GM08714 (cell line): ENCODE measurements around the gene ACKR3.

ENCODE experiments used
- H3K4me3 ChIP-seq: fragments of 200-500 bp; sonication (Bioruptor generic); 2 replicates; pipeline ENCODE4 v1.5.1; 2014; ENCODE audit warnings: mild to moderate bottlenecking, low read length, inconsistent platforms
- ZNF274 ChIP-seq: IDR thresholded peaks from 2 replicates; pipeline ENCODE4 v1.6.1; 2012; ENCODE audit warnings: mild to moderate bottlenecking, low read depth, low read length

ACKR3 gene

GRCh38 chr2:236569573-236569973 lies at the start of gene ACKR3:
Gene ACKR3, plus strand, starts transcription at chr2:236569825. Its CDS starts 10,641 bp downstream, at chr2:236580466.
- H3K4me3 ChIP-seq = peak within 1 kb of the TSS; percentile 38

GRCh38 chr2:236521556-236521955 lies 48.1 kb upstream of the ACKR3 start:
- no peak overlapping the region for H3K4me3 ChIP-seq
- TF ChIP-seq ZNF274 = no peak

More at GRCh38 chr2:236569573-236569973, at the start of gene ACKR3:
- no peak for TF ChIP-seq ZNF274

DNA sequence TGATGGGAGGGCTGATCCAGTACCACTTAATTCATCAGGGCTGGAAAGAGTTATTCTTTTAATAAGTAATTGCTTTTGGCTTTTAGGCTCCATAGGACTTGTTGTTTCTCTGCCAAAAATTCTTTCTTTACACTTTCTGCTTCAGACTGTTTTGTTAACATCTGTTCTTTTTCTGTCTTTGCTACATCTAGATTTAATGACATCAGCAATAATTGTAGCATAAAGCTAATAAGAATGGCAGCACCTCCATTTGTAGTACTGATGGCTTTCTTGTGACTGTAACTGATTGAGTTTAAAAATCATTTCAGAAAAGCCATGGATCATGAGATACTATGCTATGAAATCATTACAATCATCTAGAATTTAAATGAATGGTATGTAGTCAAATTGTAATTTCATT lies 46.4 kb upstream of the ACKR3 start:
- H3K4me3 ChIP-seq = no peak overlapping the region
- no peak for TF ChIP-seq ZNF274

GRCh38 chr2:236525411-236525997 lies 44.1 kb upstream of the ACKR3 start:
- no peak for TF ChIP-seq ZNF274
- no peak overlapping the region for H3K4me3 ChIP-seq

DNA sequence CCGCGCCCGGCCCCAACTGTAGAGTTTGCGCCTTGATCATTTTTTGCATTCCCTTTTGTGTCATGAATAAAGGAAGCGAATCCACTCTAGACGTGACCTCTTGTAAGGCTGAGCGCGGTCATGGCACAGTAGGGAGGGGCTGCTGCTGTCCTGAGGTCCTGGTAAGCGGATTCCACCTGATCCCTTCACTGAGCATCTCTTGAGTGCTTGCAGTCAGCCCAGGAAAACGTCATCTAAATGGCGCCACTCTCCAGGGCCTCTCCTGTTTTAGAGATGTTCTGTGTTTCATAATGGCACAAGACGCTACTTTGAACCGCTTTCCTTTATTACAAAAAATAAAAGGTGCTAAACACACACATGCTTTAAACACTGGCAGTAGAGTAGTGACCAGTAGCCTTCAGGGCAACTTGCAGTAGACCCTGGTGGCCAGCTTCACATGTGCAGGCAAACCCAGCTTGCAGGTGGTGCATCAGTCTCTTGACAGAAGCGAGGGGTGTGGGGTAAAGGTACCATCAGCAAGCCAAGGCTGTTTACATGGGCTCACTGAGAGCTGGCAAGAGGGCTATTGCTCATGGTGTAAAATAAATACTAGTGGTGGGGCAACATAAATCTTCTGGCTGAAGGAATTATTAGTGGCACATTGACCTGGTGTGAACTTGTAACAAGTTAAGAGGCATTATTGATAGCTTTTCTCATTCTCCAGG lies 43.0 kb upstream of the ACKR3 start:
- TF ChIP-seq ZNF274 = no peak
- no peak overlapping the region for H3K4me3 ChIP-seq

- H3K4me3 ChIP-seq = no peak overlapping the region
- no peak for TF ChIP-seq ZNF274
These were observed 42.4 kb upstream of the ACKR3 start for GRCh38 chr2:236527159-236527630.

- H3K4me3 ChIP-seq = no peak overlapping the region
- no peak for TF ChIP-seq ZNF274
These were observed 40.0 kb upstream of the ACKR3 start for GRCh38 chr2:236529606-236530005.

DNA sequence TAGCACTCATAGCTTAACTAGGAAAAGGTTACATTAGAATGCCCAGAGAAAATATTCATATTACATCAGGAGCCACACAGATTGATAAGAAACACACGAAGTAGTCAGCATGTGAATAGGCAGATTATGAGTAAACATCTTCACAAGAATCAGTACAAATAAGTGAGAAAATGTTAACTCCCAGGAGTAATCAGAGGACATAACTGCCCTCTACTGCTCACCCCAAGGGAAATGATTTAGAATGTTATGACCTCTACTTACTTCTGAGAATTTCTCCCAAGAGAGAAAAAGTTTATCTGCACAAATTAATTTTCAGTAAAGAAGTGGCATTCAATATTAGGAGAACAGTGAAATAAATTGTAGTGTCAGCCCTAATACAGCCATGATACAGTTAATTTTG lies 39.1 kb upstream of the ACKR3 start:
- no peak for TF ChIP-seq ZNF274
- H3K4me3 ChIP-seq = no peak overlapping the region

DNA sequence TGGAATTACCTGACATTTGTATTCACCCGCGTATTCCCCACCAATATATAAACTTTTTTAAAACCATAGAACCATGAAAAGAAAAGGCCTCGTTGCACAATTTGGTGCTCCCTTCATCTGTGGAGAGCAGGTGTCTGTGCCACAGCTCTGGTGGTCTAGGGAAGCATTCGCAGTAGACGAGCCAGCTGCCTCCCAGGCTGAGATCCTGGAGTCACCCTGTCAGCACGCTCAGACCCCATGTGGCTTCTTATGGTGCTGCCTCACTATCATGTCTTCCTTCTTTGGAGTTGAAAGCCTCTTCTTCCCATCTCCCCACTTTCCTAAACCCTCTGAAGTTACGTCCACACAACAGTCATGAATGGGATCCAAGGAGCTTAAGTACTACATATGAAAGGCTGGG lies 38.4 kb upstream of the ACKR3 start:
- TF ChIP-seq ZNF274 = no peak
- H3K4me3 ChIP-seq = no peak overlapping the region

DNA sequence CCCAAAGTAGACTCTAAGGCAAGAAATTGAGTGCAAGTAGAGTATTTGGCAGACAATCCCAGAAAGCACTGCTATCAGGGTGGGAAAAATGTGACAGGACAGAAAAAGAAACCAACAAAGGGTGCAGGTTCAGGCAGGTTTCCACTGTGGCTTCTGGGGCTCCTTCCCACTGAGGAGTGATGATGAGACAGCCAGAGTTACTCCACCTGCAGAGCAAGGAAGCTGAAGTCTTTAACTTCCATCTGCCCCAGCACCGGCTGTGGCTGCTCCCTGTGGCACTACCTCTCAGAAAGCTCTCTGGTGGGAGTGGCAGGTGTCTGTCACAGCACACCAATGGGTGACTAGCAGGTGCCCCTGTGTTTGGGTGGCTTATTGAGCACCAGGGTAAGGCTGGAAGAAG lies 37.6 kb upstream of the ACKR3 start:
- no peak overlapping the region for H3K4me3 ChIP-seq
- no peak for TF ChIP-seq ZNF274

- TF ChIP-seq ZNF274 = no peak
- no peak overlapping the region for H3K4me3 ChIP-seq
These were observed 36.3 kb upstream of the ACKR3 start for GRCh38 chr2:236533343-236533742.

DNA sequence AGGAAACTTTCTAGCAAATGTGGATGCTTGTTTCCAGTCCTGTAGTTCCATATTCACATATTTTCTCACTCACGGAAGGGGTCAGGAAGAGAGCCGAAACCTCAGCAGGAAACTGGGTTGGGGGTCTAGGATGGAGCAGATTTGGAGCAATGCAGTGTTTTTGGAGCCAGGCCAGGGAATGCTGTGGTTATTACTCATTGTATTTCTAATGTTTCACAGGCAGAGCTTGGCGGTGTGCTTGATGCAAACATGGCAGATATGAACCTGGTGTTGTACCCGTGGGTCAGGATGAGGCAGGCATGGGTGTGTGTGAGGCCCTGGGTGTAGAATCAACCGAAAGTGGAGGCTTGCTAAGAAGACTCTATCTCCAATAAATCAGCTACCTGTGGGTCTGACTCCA lies 34.6 kb upstream of the ACKR3 start:
- no peak for TF ChIP-seq ZNF274
- no peak overlapping the region for H3K4me3 ChIP-seq

GRCh38 chr2:236536727-236537398 lies 32.8 kb upstream of the ACKR3 start:
- peak overlapping the region; percentile 44; the same call in 1 of the 2 replicates for H3K4me3 ChIP-seq
- TF ChIP-seq ZNF274 = no peak

GRCh38 chr2:236538242-236538641 lies 31.4 kb upstream of the ACKR3 start:
- TF ChIP-seq ZNF274 = no peak
- H3K4me3 ChIP-seq = peak overlapping the region; percentile 44

DNA sequence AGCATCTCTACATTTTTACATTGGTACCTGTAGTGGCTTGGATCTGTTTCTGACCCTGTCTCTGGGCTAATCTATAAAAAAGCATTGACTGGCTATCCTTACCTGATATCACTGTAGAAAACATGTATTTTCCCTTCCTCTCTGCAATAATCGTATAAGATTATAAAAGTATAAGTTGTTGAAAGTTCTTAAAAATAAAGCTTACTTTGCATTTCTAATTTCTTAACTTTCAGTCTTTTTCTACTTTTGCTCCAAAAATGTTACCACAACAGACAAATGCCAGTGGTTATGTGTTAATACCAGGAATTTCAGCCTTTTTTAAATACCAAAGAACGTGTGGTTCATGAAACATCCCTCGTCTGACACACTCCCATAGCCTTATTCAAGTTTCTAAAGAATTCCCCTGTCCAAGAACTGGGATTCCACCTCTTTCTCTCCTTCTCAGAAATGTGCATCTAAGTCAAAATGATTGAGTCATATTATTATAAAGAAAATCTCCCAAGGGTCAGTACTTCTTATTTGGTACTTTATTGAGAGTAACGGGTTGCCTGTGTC lies 28.5 kb upstream of the ACKR3 start:
- H3K4me3 ChIP-seq = no peak overlapping the region
- no peak for TF ChIP-seq ZNF274
